Right atrium auricular region (tissue), 2 donors: ENCODE results near the gene TEC. TPM values are rescaled to one million over a fixed set of nuclear protein-coding genes. Genes with fewer than 3 reads are reported as not detected.
"Not testable (repeated sequence)": the region's sequence is repeated elsewhere in the genome, so short reads cannot be mapped to it uniquely, and the experiment has no call there.

Experiments
- DNase-seq: peaks from one replicate; pipeline ENCODE4 v3.0.0-alpha.2; 2019; ENCODE audit warnings: low spot score
- H3K27ac ChIP-seq, 2 donors: fragments of 200-600 bp; sonication (generic); 1 replicate in 1 of 2; 2 replicates in 1 of 2; pipeline ENCODE4 v1.5.1; 2016 to 2019
- H3K27me3 ChIP-seq, 2 donors: fragments of 200-600 bp; sonication (generic); one replicate each; pipeline versions ENCODE4 v1.5.1 to v1.6.0; 2017 to 2019
- H3K36me3 ChIP-seq: fragments of 200-600 bp; sonication (generic); one replicate; pipeline ENCODE4 v1.5.1; 2016
- H3K4me1 ChIP-seq, 2 donors: fragments of 200-600 bp; sonication (generic); one replicate each; pipeline versions ENCODE4 v1.5.1 to v1.6.0; 2017 to 2019
- H3K4me3 ChIP-seq, 2 donors: fragments of 200-600 bp; sonication (generic); 1 replicate in 1 of 2; 2 replicates in 1 of 2; pipeline ENCODE4 v1.5.1; 2017 to 2019; ENCODE audit warnings: mild to moderate bottlenecking in 1 of 2, moderate library complexity in 1 of 2
- H3K9me3 ChIP-seq, 2 donors: fragments of 200-600 bp; sonication (generic); one replicate each; pipeline ENCODE4 v1.5.1; 2019
- total RNA-seq, 2 donors: library from RNA; depleted of rRNA; stranded (reverse); fragments of >200 nt; gene quantifications; one replicate each; pipeline ENCODE4 v1.1.0, GENCODE V29; 2016
- TF ChIP-seq, protein P1 (sequence below), 2 donors: fragments of 200-600 bp; sonication (generic); IDR thresholded peaks; one replicate each; pipeline ENCODE4 v1.5.1; 2019; ENCODE audit warnings: antibody characterized with exemption in 2 of 2

Gene TEC
- total RNA-seq, 2 donors from 2014 or later, result 1.1 to 1.3 TPM

GRCh38 chr4:48295116-48295515, 25.5 kb upstream of the TEC start:
- Histone ChIP-seq H3K4me3 (no peak overlapping the region), H3K9me3 (no peaks in the 10 kb centered on the region), H3K36me3 (no peaks in the 10 kb centered on the region), H3K27ac (no peak overlapping the region), H3K27me3 (no peaks in the 10 kb centered on the region), H3K4me1 (no peaks in the 10 kb centered on the region)
- TF ChIP-seq, protein P1, sequence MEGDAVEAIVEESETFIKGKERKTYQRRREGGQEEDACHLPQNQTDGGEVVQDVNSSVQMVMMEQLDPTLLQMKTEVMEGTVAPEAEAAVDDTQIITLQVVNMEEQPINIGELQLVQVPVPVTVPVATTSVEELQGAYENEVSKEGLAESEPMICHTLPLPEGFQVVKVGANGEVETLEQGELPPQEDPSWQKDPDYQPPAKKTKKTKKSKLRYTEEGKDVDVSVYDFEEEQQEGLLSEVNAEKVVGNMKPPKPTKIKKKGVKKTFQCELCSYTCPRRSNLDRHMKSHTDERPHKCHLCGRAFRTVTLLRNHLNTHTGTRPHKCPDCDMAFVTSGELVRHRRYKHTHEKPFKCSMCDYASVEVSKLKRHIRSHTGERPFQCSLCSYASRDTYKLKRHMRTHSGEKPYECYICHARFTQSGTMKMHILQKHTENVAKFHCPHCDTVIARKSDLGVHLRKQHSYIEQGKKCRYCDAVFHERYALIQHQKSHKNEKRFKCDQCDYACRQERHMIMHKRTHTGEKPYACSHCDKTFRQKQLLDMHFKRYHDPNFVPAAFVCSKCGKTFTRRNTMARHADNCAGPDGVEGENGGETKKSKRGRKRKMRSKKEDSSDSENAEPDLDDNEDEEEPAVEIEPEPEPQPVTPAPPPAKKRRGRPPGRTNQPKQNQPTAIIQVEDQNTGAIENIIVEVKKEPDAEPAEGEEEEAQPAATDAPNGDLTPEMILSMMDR (IDR thresholded peaks at IDR 0.05), result no peak
- no peak for DNase-seq

DNA sequence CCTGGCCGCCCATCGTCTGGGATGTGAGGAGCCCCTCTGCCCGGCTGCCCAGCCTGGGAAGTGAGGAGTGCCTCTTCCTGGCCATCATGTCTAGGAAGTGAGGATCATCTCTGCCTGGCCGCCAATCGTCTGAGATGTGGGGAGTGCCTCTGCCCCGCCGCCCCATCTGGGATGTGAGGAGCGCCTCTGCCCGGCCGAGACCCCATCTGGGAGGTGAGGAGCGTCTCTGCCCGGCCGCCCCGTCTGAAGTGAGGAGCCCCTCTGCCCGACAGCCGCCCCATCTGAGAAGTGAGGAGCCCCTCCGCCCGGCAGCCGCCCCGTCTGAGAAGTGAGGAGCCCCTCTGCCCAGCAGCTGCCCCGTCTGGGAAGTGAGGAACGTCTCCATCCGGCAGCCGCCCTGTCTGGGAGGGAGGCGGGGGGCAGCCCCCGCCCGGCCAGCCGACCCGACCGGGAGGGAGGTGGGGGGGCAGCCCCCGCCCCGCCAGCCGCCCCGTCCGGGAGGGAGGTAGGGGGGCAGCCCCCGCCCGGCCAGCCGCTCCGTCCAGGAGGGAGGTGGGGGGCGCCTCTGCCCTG, 22.7 kb upstream of the TEC start:
- not testable (repeated sequence) for H3K27ac ChIP-seq, H3K4me1 ChIP-seq, H3K27me3 ChIP-seq, H3K4me3 ChIP-seq, H3K36me3 ChIP-seq, H3K9me3 ChIP-seq, DNase-seq

GRCh38 chr4:48290146-48290772, 20.6 kb upstream of the TEC start:
- Histone ChIP-seq H3K36me3 (no peaks in the 10 kb centered on the region), H3K27me3 (no peaks in the 10 kb centered on the region)

GRCh38 chr4:48286060-48286459, 16.4 kb upstream of the TEC start:
- H3K27me3 ChIP-seq, H3K4me3 ChIP-seq, H3K36me3 ChIP-seq, H3K27ac ChIP-seq, H3K4me1 ChIP-seq, DNase-seq: not testable (repeated sequence)
- H3K9me3 ChIP-seq, result peaks cover 0 to 21% of the 10 kb centered on the region in 2 donors

More at GRCh38 chr4:48290146-48290772, 20.6 kb upstream of the TEC start:
- no peak for DNase-seq
- no peak overlapping the region for H3K27ac ChIP-seq
- no peak overlapping the region for H3K4me3 ChIP-seq
- TF ChIP-seq, protein P1 (IDR thresholded peaks at IDR 0.05), result peak; percentile 34 to 60
- H3K4me1 ChIP-seq, result no peaks in the 10 kb centered on the region
- no peaks in the 10 kb centered on the region for H3K9me3 ChIP-seq

GRCh38 chr4:48285640-48286039, 16.0 kb upstream of the TEC start:
- H3K9me3 ChIP-seq, result peaks cover 0 to 21% of the 10 kb centered on the region in 2 donors
- H3K4me1 ChIP-seq, H3K27me3 ChIP-seq: not testable (repeated sequence)

GRCh38 chr4:48275686-48276085, 6.0 kb upstream of the TEC start:
- H3K27me3 ChIP-seq, result no peaks in the 10 kb centered on the region
- H3K27ac ChIP-seq, result no peak overlapping the region
- H3K4me1 ChIP-seq, result peaks cover 0 to under 1% of the 10 kb centered on the region in 2 donors
- TF ChIP-seq, protein P1 (IDR thresholded peaks at IDR 0.05), result no peak
- no peaks in the 10 kb centered on the region for H3K36me3 ChIP-seq
- H3K9me3 ChIP-seq, result no peaks in the 10 kb centered on the region
- DNase-seq, result no peak
- no peak overlapping the region for H3K4me3 ChIP-seq

More at GRCh38 chr4:48285640-48286039, 16.0 kb upstream of the TEC start:
- not testable (repeated sequence) for H3K27ac ChIP-seq, DNase-seq, H3K36me3 ChIP-seq, H3K4me3 ChIP-seq

DNA sequence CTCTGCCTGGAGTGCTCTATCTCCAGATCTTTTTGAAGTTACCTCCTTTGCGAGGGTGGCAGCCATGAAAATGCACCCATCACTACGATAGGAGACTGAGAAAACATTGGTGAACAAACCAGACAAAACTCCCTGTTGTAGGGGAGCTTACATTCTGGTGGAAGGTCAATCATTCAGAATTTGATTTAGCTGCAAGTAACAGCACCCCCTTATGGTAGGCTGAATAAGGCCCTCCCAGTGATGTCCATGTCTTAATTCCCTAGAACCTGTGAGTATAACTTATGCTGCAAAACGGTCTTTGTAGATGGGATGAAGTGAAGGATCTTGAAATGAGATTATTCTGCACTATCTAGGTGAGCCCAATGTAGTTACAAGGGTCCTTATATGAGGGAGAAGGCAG, 5.6 kb upstream of the TEC start:
- peaks cover 0 to 5% of the 10 kb centered on the region in 2 donors for H3K4me1 ChIP-seq
- no peaks in the 10 kb centered on the region for H3K9me3 ChIP-seq
- DNase-seq, result no peak
- no peak overlapping the region for H3K4me3 ChIP-seq
- H3K36me3 ChIP-seq, result no peaks in the 10 kb centered on the region
- H3K27me3 ChIP-seq, result no peaks in the 10 kb centered on the region
- H3K27ac ChIP-seq, result no peak overlapping the region
- TF ChIP-seq, protein P1 (IDR thresholded peaks at IDR 0.05), result peak in 1 of 2 donors; percentile 56
